Testis (tissue), 3 donors: ENCODE measurements around the gene GTSE1. TPM values are rescaled to one million over a fixed set of nuclear protein-coding genes. Genes with fewer than 3 reads are reported as not detected.

Source experiments
- DNase-seq: peaks from one replicate; pipeline ENCODE4 v3.0.0-alpha.2; 2019
- H3K27ac ChIP-seq, 2 donors: fragments of 200-600 bp; sonication (generic); one replicate each; pipeline ENCODE4 v1.5.1; 2019
- H3K27me3 ChIP-seq: fragments of 200-600 bp; sonication (generic); one replicate; pipeline ENCODE4 v1.5.1; 2019
- H3K36me3 ChIP-seq: fragments of 200-600 bp; sonication (generic); one replicate; pipeline ENCODE4 v1.5.1; 2017; ENCODE audit warnings: low read depth; ENCODE audit errors: missing control alignments
- H3K4me1 ChIP-seq: fragments of 200-600 bp; sonication (generic); one replicate; pipeline ENCODE4 v1.5.1; 2019
- H3K4me3 ChIP-seq, 2 donors: fragments of 200-600 bp; sonication (generic); one replicate each; pipeline ENCODE4 v1.5.1; 2017 to 2019
- H3K9me3 ChIP-seq: fragments of 200-600 bp; sonication (generic); one replicate; pipeline ENCODE4 v1.5.1; 2017
- POLR2A ChIP-seq: fragments of 450-650 bp; IDR thresholded peaks from one replicate; pipeline ENCODE4 v1.6.1; 2017; ENCODE audit warnings: antibody characterized with exemption, mild to moderate bottlenecking, moderate library complexity
- WGBS, 2 donors: methylation state at CpG; one replicate each; pipeline ENCODE4 v1.1.5; 2018; 5-methylcytosine and 5-hydroxymethylcytosine counted together
- intact Hi-C: fragments of 100-400 bp; cut with DNase I; formaldehyde crosslinking; loops from one replicate; pipeline ENCODE4 v1.15.1; 2023; ENCODE audit warnings: low total_unique reads
- polyA plus RNA-seq: library from polyadenylated mRNA; stranded (reverse); fragments of 350-450 nt; fragmentation: Illumina TruSeq; extraction: RNeasy Lipid Tissue Mini Kit (QIAGEN cat#74804); gene quantifications from one replicate; pipeline ENCODE4 v1.2.3, GENCODE V29; 2014; ENCODE audit warnings: low read depth, low replicate concordance; ENCODE audit not compliant: insufficient read depth
- total RNA-seq, 2 donors: library from RNA; depleted of rRNA; stranded (reverse); fragments of >200 nt; gene quantifications; one replicate each; pipeline ENCODE4 v1.2.3, GENCODE V29; 2016
- TF ChIP-seq, protein P1 (sequence below), 3 experiments: fragments of 450-650 bp in 2 of 3; fragments of 200-600 bp in 1 of 3; sonication (generic) in 1 of 3; IDR thresholded peaks; one replicate each; pipeline ENCODE4 v1.5.1; 2016 to 2019; ENCODE audit warnings: antibody characterized with exemption in 3 of 3, mild to moderate bottlenecking in 2 of 3, moderate library complexity in 1 of 3

Gene GTSE1
- total and polyA plus RNA-seq, 3 donors from 2014 or later = 9.0 to 22.9 (median 10.0) TPM

DNA sequence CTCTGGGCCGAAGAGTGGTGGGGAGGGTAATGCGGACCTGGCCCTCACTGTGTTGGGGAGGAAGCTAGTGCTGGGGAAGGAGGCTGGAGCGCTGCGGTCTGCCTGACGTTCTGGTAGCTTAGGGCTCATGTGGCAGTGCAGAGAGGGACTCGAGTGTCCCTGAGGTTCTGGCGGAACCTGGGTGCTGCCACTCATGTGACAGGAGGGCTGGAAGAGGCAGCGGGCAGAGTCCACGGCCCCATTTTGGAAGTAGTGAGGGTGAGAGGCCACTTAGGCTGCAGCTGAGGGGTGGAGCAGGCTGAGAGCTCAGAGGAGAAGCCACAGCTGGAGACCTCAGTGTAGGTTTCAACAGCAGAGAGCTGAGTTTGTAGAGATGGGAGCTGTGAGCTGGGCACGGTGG, 22.6 kb downstream of the GTSE1 start:
- TF ChIP-seq, protein P1, sequence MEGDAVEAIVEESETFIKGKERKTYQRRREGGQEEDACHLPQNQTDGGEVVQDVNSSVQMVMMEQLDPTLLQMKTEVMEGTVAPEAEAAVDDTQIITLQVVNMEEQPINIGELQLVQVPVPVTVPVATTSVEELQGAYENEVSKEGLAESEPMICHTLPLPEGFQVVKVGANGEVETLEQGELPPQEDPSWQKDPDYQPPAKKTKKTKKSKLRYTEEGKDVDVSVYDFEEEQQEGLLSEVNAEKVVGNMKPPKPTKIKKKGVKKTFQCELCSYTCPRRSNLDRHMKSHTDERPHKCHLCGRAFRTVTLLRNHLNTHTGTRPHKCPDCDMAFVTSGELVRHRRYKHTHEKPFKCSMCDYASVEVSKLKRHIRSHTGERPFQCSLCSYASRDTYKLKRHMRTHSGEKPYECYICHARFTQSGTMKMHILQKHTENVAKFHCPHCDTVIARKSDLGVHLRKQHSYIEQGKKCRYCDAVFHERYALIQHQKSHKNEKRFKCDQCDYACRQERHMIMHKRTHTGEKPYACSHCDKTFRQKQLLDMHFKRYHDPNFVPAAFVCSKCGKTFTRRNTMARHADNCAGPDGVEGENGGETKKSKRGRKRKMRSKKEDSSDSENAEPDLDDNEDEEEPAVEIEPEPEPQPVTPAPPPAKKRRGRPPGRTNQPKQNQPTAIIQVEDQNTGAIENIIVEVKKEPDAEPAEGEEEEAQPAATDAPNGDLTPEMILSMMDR (IDR thresholded peaks at IDR 0.05) = no peak
- TF ChIP-seq POLR2A = no peak
- Histone ChIP-seq H3K27ac (no peak overlapping the region), H3K9me3 (no peaks in the 10 kb centered on the region), H3K4me3 (no peak overlapping the region), H3K36me3 (no peaks in the 10 kb centered on the region), H3K4me1 (peaks cover 11% of the 10 kb centered on the region), H3K27me3 (no peaks in the 10 kb centered on the region)
- DNase-seq = no peak
- 90 to 94% methylated on average over 10 of the region's 10 CpGs for WGBS, 2 donors
- intact Hi-C loops = loop anchor here (10.0 kb wide), 1 partner anchor 325 kb away; no protein-coding TSS in a partner anchor

GRCh38 chr22:46320166-46320710, 23.6 kb downstream of the GTSE1 start:
- no peaks in the 10 kb centered on the region for H3K36me3 ChIP-seq
- 86 to 91% methylated on average over 6 to 14 of the region's 14 CpGs for WGBS, 2 donors
- intact Hi-C loops = no loop called here

DNA sequence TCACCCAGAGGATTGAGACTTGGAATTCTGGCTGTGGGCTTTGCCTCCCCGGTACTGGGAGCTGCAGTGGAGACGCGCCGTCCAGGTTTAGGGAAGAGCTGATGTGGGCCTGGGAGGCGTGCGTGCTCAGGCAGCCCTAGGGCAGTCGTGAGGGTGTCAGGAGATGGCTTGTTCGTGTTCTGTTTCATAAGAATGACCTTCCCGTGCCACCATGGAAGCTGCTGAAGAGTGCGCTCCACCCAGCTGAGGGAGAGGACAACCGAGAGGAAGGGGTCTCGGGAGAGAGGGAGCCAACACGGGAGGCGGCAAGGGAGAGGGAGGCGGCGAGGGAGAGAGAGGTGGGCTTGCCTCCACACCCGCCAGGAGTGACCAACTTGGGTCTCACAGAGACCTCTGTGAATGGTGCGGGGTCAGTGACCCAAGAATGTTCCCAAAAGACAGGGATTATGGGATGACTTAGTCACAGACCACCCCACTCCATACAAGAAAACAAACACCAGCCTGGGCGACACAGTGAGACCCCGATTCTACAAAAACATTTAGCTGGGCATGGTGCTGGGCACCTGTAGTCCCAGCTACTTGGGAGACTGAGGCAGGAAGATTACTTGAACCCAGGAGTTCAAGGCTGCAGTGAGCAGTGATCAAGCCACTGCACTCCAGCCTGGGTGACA, 24.2 kb downstream of the GTSE1 start:
- TF ChIP-seq, protein P1 (IDR thresholded peaks at IDR 0.05) = no peak
- no peak for TF ChIP-seq POLR2A
- intact Hi-C loops = no loop called here

More at GRCh38 chr22:46320166-46320710, 23.6 kb downstream of the GTSE1 start:
- Histone ChIP-seq H3K4me1 (peaks cover 11% of the 10 kb centered on the region), H3K9me3 (no peaks in the 10 kb centered on the region), H3K4me3 (no peak overlapping the region), H3K27ac (no peak overlapping the region), H3K27me3 (no peaks in the 10 kb centered on the region)
- no peak for DNase-seq
- TF ChIP-seq POLR2A = no peak
- TF ChIP-seq, protein P1 (IDR thresholded peaks at IDR 0.05) = no peak

DNA sequence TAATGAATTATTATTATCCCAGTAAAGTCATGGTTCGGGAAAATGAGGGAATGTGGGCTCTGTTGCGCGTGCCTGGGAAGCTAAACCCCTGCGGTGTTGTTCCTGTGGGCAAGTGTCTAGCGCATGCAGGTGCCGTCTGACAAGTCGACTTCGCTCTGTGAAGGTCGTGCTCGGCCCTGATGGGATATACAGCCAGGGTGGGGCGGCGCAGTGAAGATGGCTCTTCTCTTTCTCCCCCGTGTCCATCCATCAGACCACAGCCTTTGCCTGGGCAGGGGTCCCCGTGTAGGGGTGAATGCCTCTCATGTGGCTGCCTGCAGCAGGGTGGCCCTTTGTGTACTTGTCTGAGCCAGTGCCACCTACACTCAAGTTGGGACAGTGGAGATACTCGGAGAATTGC, 26.0 kb downstream of the GTSE1 start:
- Histone ChIP-seq H3K36me3 (no peaks in the 10 kb centered on the region), H3K27me3 (no peaks in the 10 kb centered on the region), H3K27ac (no peak overlapping the region), H3K4me3 (no peak overlapping the region), H3K9me3 (no peaks in the 10 kb centered on the region), H3K4me1 (peaks cover 9% of the 10 kb centered on the region)
- 94 to 97% methylated on average over 10 to 15 of the region's 15 CpGs for WGBS, 2 donors
- no peak for DNase-seq
- TF ChIP-seq, protein P1 (IDR thresholded peaks at IDR 0.05) = no peak
- no peak for TF ChIP-seq POLR2A
- intact Hi-C loops = no loop called here

More for the DNA sequence above, 24.2 kb downstream of the GTSE1 start:
- no peaks in the 10 kb centered on the region for H3K36me3 ChIP-seq
- no peak overlapping the region for H3K27ac ChIP-seq
- peaks cover 11% of the 10 kb centered on the region for H3K4me1 ChIP-seq
- 95% methylated on average over 20 of the region's 20 CpGs for WGBS, 2 donors
- DNase-seq = no peak
- no peaks in the 10 kb centered on the region for H3K27me3 ChIP-seq
- H3K9me3 ChIP-seq = no peaks in the 10 kb centered on the region
- no peak overlapping the region for H3K4me3 ChIP-seq
